Fibroblast of skin of left biceps (primary cell): ENCODE measurements around the gene TIGD3.

Experiments
- DNase-seq, 2 experiments: peaks; one replicate each; pipeline ENCODE4 v3.0.0-alpha.2; 2013; ENCODE audit warnings: low read depth in 2 of 2

TIGD3 gene

GRCh38 chr11:65370659-65371049, 16.1 kb downstream of the TIGD3 start:
- DNase-seq = no peak

GRCh38 chr11:65373839-65374580, 19.5 kb downstream of the TIGD3 start:
- no peak for DNase-seq

- no peak for DNase-seq
Measured at GRCh38 chr11:65375012-65375411, 20.5 kb downstream of the TIGD3 start.

GRCh38 chr11:65376138-65376713, 21.7 kb downstream of the TIGD3 start:
- DNase-seq = no peak

GRCh38 chr11:65377036-65377435, 22.5 kb downstream of the TIGD3 start:
- DNase-seq = no peak

- DNase-seq = no peak
Measured at GRCh38 chr11:65377777-65378176, 23.2 kb downstream of the TIGD3 start.

- no peak for DNase-seq
Measured at GRCh38 chr11:65378208-65378927, 23.8 kb downstream of the TIGD3 start.

- no peak for DNase-seq
Measured at GRCh38 chr11:65378928-65379638, 24.5 kb downstream of the TIGD3 start.

GRCh38 chr11:65379698-65380459, 25.3 kb downstream of the TIGD3 start:
- DNase-seq = no peak

- DNase-seq = no peak
Measured at GRCh38 chr11:65380460-65381119, 26.0 kb downstream of the TIGD3 start.

GRCh38 chr11:65381716-65382032, 27.1 kb downstream of the TIGD3 start:
- no peak for DNase-seq

GRCh38 chr11:65382033-65382803, 27.7 kb downstream of the TIGD3 start, which contains the start of gene SLC25A45:
Gene SLC25A45, minus strand, starts transcription at chr11:65382646. Its CDS starts 695 bp downstream, at chr11:65381951.
- DNase-seq = peak; percentile 96 to 97

GRCh38 chr11:65382804-65383368, 28.3 kb downstream of the TIGD3 start:
- DNase-seq = no peak

GRCh38 chr11:65383778-65384177, 29.2 kb downstream of the TIGD3 start:
- DNase-seq = no peak

GRCh38 chr11:65384301-65384889, 29.8 kb downstream of the TIGD3 start:
- no peak for DNase-seq

- peak; percentile 34 to 35 for DNase-seq
Measured at GRCh38 chr11:65386307-65387140, 32.0 kb downstream of the TIGD3 start, which contains the start of gene FRMD8. Gene FRMD8, plus strand, starts transcription at chr11:65386637. Its CDS starts 400 bp downstream, at chr11:65387037.

- DNase-seq = no peak
Measured at GRCh38 chr11:65388731-65389130, 34.2 kb downstream of the TIGD3 start.

- no peak for DNase-seq
Measured at GRCh38 chr11:65389294-65389980, 34.9 kb downstream of the TIGD3 start.
